Loucy (cell line): Measurements from ENCODE around the gene SPEM1.
A peak's percentile ranks its signal among the peaks of the same experiment; 100 is the strongest.

Experiments
- H2AFZ ChIP-seq: fragments of 200-600 bp; sonication (generic); 2 replicates; pipeline ENCODE4 v1.6.0; 2016; ENCODE audit warnings: antibody characterized with exemption, mild to moderate bottlenecking, low read length, moderate library complexity
- H3F3A ChIP-seq: fragments of 200-600 bp; 2 replicates; pipeline ENCODE4 v1.6.0; 2016; ENCODE audit warnings: antibody characterized with exemption, low read depth, mild to moderate bottlenecking
- H3K27me3 ChIP-seq: fragments of 200-600 bp; sonication (generic); 2 replicates; pipeline ENCODE4 v1.6.1; 2014; ENCODE audit warnings: low read length, mild to moderate bottlenecking; ENCODE audit not compliant: insufficient read depth, poor library complexity, severe bottlenecking
- H3K36me3 ChIP-seq: fragments of 200-600 bp; sonication (generic); 2 replicates; pipeline ENCODE4 v1.6.1; 2016; ENCODE audit warnings: low read length; ENCODE audit not compliant: insufficient read depth
- H3K4me1 ChIP-seq: fragments of 200-600 bp; sonication (generic); 2 replicates; pipeline ENCODE4 v1.5.1; 2014; ENCODE audit warnings: low read length, mild to moderate bottlenecking; ENCODE audit not compliant: insufficient read depth, poor library complexity, severe bottlenecking
- H3K4me2 ChIP-seq: fragments of 200-600 bp; sonication (generic); 2 replicates; pipeline ENCODE4 v1.6.0; 2014; ENCODE audit warnings: antibody characterized with exemption, low read length, low read depth, mild to moderate bottlenecking; ENCODE audit not compliant: poor library complexity, severe bottlenecking
- H3K4me3 ChIP-seq: fragments of 200-600 bp; sonication (generic); 2 replicates; pipeline ENCODE4 v1.5.1; 2014; ENCODE audit warnings: low read length, mild to moderate bottlenecking, mixed read lengths; ENCODE audit not compliant: poor library complexity, severe bottlenecking
- H3K79me2 ChIP-seq: fragments of 200-600 bp; sonication (generic); 2 replicates; pipeline ENCODE4 v1.6.1; 2014; ENCODE audit warnings: low read length; ENCODE audit not compliant: insufficient read depth
- H3K9ac ChIP-seq: fragments of 200-600 bp; sonication (generic); 2 replicates; pipeline ENCODE4 v1.6.0; 2014; ENCODE audit warnings: mild to moderate bottlenecking, low read depth, low read length, moderate library complexity; ENCODE audit not compliant: poor library complexity, severe bottlenecking
- H3K9me2 ChIP-seq: fragments of 200-600 bp; sonication (generic); replicated peaks from 2 replicates; pipeline ENCODE4 v1.6.1; 2016; ENCODE audit warnings: low read depth, low read length, mixed read lengths
- H3K9me3 ChIP-seq: fragments of 200-600 bp; sonication (generic); 2 replicates; pipeline ENCODE4 v1.6.1; 2014; ENCODE audit warnings: mild to moderate bottlenecking, antibody characterized with exemption, low read length, low read depth; ENCODE audit not compliant: insufficient read depth
- H4K20me1 ChIP-seq: fragments of 200-600 bp; sonication (generic); 2 replicates; pipeline ENCODE4 v1.6.0; 2014; ENCODE audit warnings: antibody characterized with exemption, low read length, mild to moderate bottlenecking; ENCODE audit not compliant: insufficient read depth, poor library complexity, severe bottlenecking
- EZH2phosphoT487 ChIP-seq: fragments of 200-600 bp; IDR thresholded peaks from 2 replicates; pipeline ENCODE4 v1.6.1; 2018; ENCODE audit warnings: antibody characterized with exemption, mild to moderate bottlenecking, moderate library complexity, borderline replicate concordance
- TF ChIP-seq, protein P1 (sequence below): fragments of 200-600 bp; sonication (generic); conservative IDR thresholded peaks from 2 replicates; pipeline ENCODE4 v1.5.1; 2014; ENCODE audit warnings: mild to moderate bottlenecking, antibody characterized with exemption, low read length

SPEM1 gene

DNA sequence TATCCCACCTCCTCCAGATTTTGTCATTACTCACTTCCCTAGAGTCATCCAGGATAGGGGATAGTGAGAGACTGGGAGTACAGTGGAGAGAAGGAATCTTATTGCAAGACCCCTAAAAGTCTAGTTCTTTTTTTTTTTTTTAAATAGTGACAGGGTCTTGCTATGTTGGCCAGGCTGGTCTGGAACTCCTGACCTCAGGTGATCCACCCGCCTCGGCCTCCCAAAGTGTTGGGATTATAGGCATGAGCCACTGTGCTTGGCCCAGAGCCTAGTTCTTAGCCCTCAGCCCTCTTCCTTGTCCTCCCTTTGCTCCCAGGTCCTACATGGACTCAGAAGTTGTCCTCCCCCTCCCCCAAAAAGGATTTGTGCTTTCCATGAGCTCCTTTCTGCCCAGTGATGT lies 22.0 kb downstream of the SPEM1 start:
- H3K9me3 ChIP-seq, result no peaks in the 10 kb centered on the region
- H3K4me2 ChIP-seq, result no peak overlapping the region
- H2AFZ ChIP-seq, result no peak overlapping the region
- no peaks in the 10 kb centered on the region for H3K9me2 ChIP-seq
- H3F3A ChIP-seq, result no peaks in the 10 kb centered on the region; the same call in 1 of the 2 replicates
- H3K36me3 ChIP-seq, result no peaks in the 10 kb centered on the region
- H3K27me3 ChIP-seq, result no peaks in the 10 kb centered on the region
- H4K20me1 ChIP-seq, result peaks cover 9% of the 10 kb centered on the region
- H3K9ac ChIP-seq, result no peak overlapping the region
- peaks cover 30% of the 10 kb centered on the region for H3K4me1 ChIP-seq
- H3K4me3 ChIP-seq, result no peak overlapping the region
- peaks cover 28% of the 10 kb centered on the region; the same call in 1 of the 2 replicates for H3K79me2 ChIP-seq
- no peak for TF ChIP-seq EZH2phosphoT487
- TF ChIP-seq, protein P1, sequence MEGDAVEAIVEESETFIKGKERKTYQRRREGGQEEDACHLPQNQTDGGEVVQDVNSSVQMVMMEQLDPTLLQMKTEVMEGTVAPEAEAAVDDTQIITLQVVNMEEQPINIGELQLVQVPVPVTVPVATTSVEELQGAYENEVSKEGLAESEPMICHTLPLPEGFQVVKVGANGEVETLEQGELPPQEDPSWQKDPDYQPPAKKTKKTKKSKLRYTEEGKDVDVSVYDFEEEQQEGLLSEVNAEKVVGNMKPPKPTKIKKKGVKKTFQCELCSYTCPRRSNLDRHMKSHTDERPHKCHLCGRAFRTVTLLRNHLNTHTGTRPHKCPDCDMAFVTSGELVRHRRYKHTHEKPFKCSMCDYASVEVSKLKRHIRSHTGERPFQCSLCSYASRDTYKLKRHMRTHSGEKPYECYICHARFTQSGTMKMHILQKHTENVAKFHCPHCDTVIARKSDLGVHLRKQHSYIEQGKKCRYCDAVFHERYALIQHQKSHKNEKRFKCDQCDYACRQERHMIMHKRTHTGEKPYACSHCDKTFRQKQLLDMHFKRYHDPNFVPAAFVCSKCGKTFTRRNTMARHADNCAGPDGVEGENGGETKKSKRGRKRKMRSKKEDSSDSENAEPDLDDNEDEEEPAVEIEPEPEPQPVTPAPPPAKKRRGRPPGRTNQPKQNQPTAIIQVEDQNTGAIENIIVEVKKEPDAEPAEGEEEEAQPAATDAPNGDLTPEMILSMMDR, result no peak

DNA sequence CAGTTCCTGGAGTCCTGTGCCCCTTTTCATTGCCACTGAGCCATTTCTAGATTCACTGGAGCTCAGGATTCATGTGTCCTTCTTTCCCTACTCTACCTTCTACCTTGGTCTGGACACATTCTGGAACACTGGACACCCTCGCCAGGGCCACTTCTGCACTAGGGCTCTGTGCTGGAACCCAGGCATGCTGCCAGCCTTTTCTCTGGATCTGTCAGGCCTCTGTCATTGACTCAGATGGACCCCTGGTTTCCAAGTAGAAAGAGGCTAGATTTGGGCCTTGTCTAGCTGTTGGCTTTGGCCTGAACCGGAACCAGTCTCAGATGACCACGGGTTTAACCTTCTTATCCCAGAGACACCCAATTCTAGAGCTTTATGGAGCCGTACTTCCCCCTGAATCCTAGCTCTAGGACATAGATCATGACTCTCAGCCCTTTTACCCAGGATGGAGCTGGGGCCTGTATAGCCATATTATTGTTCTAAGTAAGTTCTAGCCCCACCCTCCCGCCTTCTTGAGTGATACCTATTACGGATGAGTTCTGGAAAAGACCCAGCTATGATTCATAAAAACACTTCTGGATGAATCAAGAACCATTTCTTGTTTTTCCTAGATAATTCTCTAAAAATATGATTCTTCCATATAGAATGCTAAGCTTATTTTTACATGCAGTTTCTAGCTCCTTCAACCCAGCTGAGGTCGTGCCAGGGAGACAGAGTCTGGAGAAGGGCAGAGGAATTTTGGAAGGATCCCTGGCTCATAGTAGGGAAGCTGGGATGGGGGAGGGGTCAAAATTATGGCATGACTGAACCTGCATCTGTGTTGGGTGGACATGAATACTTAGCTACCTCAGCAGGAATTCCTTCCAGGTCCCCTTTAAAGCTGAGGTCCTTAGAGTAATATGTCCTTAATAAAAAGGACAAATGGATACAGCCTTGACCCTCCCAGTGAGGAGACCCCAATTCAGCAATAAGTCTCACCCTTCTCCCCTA lies 23.7 kb downstream of the SPEM1 start:
- H3K36me3 ChIP-seq, result no peaks in the 10 kb centered on the region
- no peak overlapping the region for H3K4me3 ChIP-seq
- TF ChIP-seq, protein P1, result no peak
- no peaks in the 10 kb centered on the region for H3K9me2 ChIP-seq
- no peaks in the 10 kb centered on the region for H4K20me1 ChIP-seq
- no peak overlapping the region for H2AFZ ChIP-seq
- H3F3A ChIP-seq, result no peaks in the 10 kb centered on the region
- peak overlapping the region; percentile 69 for H3K4me2 ChIP-seq
- peak overlapping the region; percentile 60 for H3K9ac ChIP-seq
- no peaks in the 10 kb centered on the region for H3K27me3 ChIP-seq
- H3K9me3 ChIP-seq, result no peaks in the 10 kb centered on the region
- peaks cover 12% of the 10 kb centered on the region; the same call in 1 of the 2 replicates for H3K79me2 ChIP-seq
- peaks cover 17% of the 10 kb centered on the region for H3K4me1 ChIP-seq

DNA sequence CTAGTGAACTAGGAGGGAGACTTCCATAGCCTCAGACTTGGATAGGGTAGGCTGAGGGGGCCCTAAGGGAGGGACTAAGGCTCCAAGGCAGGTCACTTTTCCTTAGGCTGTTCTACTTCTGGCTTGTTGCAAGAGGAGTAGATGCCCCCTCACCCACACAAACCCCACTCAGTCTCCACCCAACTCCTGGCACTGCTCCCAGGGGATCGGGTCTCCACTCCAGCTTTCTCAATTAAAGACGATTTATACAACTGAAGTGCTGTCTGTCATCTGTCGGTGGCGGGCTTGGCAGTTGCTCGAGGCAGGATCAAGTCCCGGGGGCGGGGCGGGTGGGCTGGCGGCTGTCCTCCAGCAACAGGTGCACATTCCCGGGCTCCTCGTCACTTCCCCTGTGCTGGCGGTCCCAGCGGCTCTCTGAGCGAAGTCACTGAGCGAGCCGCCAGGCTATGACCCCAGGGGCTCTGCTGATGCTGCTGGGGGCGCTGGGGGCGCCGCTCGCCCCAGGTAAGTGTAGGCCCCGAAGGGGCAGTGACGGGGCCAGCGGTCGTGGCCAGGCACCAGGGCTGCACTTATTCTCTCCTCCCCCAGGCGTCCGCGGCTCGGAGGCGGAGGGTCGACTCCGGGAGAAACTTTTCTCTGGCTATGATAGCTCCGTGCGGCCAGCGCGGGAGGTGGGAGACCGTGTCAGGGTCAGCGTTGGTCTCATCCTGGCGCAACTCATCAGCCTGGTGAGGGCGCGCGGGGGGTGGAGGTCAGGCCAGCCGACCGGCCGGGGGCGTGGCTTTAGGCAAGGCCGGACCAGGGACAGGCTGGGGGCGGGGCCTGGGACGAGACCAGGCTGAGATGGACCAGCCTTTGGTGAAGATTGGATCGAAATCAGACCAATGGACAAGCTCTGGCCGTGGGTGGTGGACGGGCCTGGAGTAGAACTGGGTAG lies 24.8 kb downstream of the SPEM1 start, which contains the start of gene CHRNB1:
TSS of gene CHRNB1 (plus strand) at position 380 of the 937 bp plus-strand sequence. CDS start at position 447, 67 bp downstream.
- Histone ChIP-seq H3K4me3 (peak within 1 kb of the TSS; percentile 73), H3K79me2 (peaks cover under 1% of the 10 kb centered on the region; the same call in 1 of the 2 replicates), H2AFZ (peak within 1 kb of the TSS; percentile 86), H3K9me3 (no peaks in the 10 kb centered on the region), H3F3A (no peaks in the 10 kb centered on the region), H3K36me3 (no peaks in the 10 kb centered on the region), H3K4me2 (peak within 1 kb of the TSS; percentile 69), H3K27me3 (no peaks in the 10 kb centered on the region), H3K9me2 (no peaks in the 10 kb centered on the region), H3K4me1 (peaks cover 12% of the 10 kb centered on the region), H3K9ac (peak within 1 kb of the TSS; percentile 60), H4K20me1 (no peaks in the 10 kb centered on the region)
- TF ChIP-seq, protein P1, result no peak
- no peak for TF ChIP-seq EZH2phosphoT487
